HepG2 (cell line): ENCODE results near the gene CHN2. TPM values are rescaled to one million over a fixed set of nuclear protein-coding genes. Genes with fewer than 3 reads are reported as not detected.

Experiments
- ATF3 ChIP-seq: sonication (generic); formaldehyde crosslinking; IDR thresholded peaks from 2 replicates; pipeline ENCODE4 v1.4.0; 2020; ENCODE audit warnings: missing genetic modification reagents
- CREBL2 ChIP-seq: sonication (generic); formaldehyde crosslinking; IDR thresholded peaks from 2 replicates; pipeline ENCODE4 v1.8.1; 2023; ENCODE audit warnings: missing genetic modification reagents, mild to moderate bottlenecking, borderline replicate concordance
- FOXC1 ChIP-seq: sonication (generic); formaldehyde crosslinking; IDR thresholded peaks from 2 replicates; pipeline ENCODE4 v1.8.0; 2022; ENCODE audit warnings: mild to moderate bottlenecking, missing genetic modification reagents, borderline replicate concordance
- GATA4 ChIP-seq: sonication (generic); IDR thresholded peaks from 2 replicates; pipeline ENCODE4 v1.6.1; 2016; ENCODE audit warnings: antibody characterized with exemption, low read depth, borderline replicate concordance
- GRHL1 ChIP-seq: sonication (generic); formaldehyde crosslinking; conservative IDR thresholded peaks from 2 replicates; pipeline ENCODE4 v1.8.0; 2022; ENCODE audit warnings: missing genetic modification reagents
- KDM5A ChIP-seq: fragments of 200-600 bp; sonication (generic); IDR thresholded peaks from 2 replicates; pipeline ENCODE4 v1.7.0; 2018; ENCODE audit warnings: antibody characterized with exemption, mild to moderate bottlenecking, low read length, borderline replicate concordance
- KDM6A ChIP-seq: IDR thresholded peaks from 2 replicates; pipeline ENCODE4 v1.6.1; 2016; ENCODE audit warnings: low read depth
- MLX ChIP-seq: IDR thresholded peaks from 2 replicates; pipeline ENCODE4 v1.6.1; 2016
- PATZ1 ChIP-seq: sonication (generic); formaldehyde crosslinking; IDR thresholded peaks from 2 replicates; pipeline ENCODE4 v1.4.0; 2020; ENCODE audit warnings: missing genetic modification reagents
- PRMT3 ChIP-seq: sonication (generic); formaldehyde crosslinking; IDR thresholded peaks from 2 replicates; pipeline ENCODE4 v1.8.1; 2022; ENCODE audit warnings: low read depth, mild to moderate bottlenecking, moderate library complexity, missing genetic modification reagents, borderline replicate concordance
- PRPF4 ChIP-seq: fragments of 200-400 bp; formaldehyde crosslinking; IDR thresholded peaks from 2 replicates; pipeline ENCODE4 v1.6.1; 2016; ENCODE audit warnings: low read length, low read depth; ENCODE audit not compliant: poor library complexity, severe bottlenecking
- SETDB1 ChIP-seq: sonication (generic); formaldehyde crosslinking; IDR thresholded peaks from 2 replicates; pipeline ENCODE4 v1.5.1; 2020; ENCODE audit warnings: missing genetic modification reagents, mild to moderate bottlenecking, borderline replicate concordance
- SYNCRIP ChIP-seq: fragments of 200-400 bp; formaldehyde crosslinking; IDR thresholded peaks from 2 replicates; pipeline ENCODE4 v1.6.1; 2018; ENCODE audit warnings: mild to moderate bottlenecking, low read depth, low read length; ENCODE audit not compliant: insufficient read depth
- TAF1 ChIP-seq: sonication (generic); formaldehyde crosslinking; IDR thresholded peaks from 2 replicates; pipeline ENCODE4 v1.4.0; 2020; ENCODE audit warnings: missing genetic modification reagents
- ZBTB1 ChIP-seq: sonication (generic); formaldehyde crosslinking; IDR thresholded peaks from 2 replicates; pipeline ENCODE4 v1.4.0; 2020; ENCODE audit warnings: missing genetic modification reagents, borderline replicate concordance
- ZMYM4 ChIP-seq: sonication (generic); formaldehyde crosslinking; IDR thresholded peaks from 2 replicates; pipeline ENCODE4 v1.8.1; 2023; ENCODE audit warnings: mild to moderate bottlenecking, missing genetic modification reagents
- ZNF235 ChIP-seq: sonication (generic); formaldehyde crosslinking; IDR thresholded peaks from 2 replicates; pipeline ENCODE4 v1.8.1; 2023; ENCODE audit warnings: mild to moderate bottlenecking, missing genetic modification reagents, borderline replicate concordance
- ZNF256 ChIP-seq: sonication (generic); formaldehyde crosslinking; conservative IDR thresholded peaks from 2 replicates; pipeline ENCODE4 v1.4.0; 2020; ENCODE audit warnings: missing genetic modification reagents
- ZNF343 ChIP-seq: sonication (generic); formaldehyde crosslinking; IDR thresholded peaks from 2 replicates; pipeline ENCODE4 v1.4.0; 2020; ENCODE audit warnings: mild to moderate bottlenecking, missing genetic modification reagents
- ZNF567 ChIP-seq: sonication (generic); formaldehyde crosslinking; IDR thresholded peaks from 2 replicates; pipeline ENCODE4 v1.8.1; 2023; ENCODE audit warnings: mild to moderate bottlenecking, missing genetic modification reagents, borderline replicate concordance
- ZNF615 ChIP-seq: sonication (generic); formaldehyde crosslinking; IDR thresholded peaks from 2 replicates; pipeline ENCODE4 v1.5.0; 2020; ENCODE audit warnings: mild to moderate bottlenecking, missing genetic modification reagents, borderline replicate concordance
- ZNF703 ChIP-seq: sonication (generic); formaldehyde crosslinking; IDR thresholded peaks from 2 replicates; pipeline ENCODE4 v1.5.1; 2020; ENCODE audit warnings: missing genetic modification reagents, mild to moderate bottlenecking, moderate library complexity, borderline replicate concordance
- ZNF839 ChIP-seq: sonication (generic); formaldehyde crosslinking; IDR thresholded peaks from 2 replicates; pipeline ENCODE4 v1.4.0; 2020; ENCODE audit warnings: missing genetic modification reagents, mild to moderate bottlenecking, borderline replicate concordance
- polyA plus RNA-seq, 8 experiments: library from polyadenylated mRNA; depleted of rRNA in 3 of 8; stranded (reverse) in 7 of 8; unstranded in 1 of 8; fragments of >200 nt; fragmentation: Illumina TruSeq in 4 of 8; extraction: Trizol in 4 of 8; gene quantifications; 2 replicates each; pipeline versions ENCODE4 v1.2.1 to v1.2.3, GENCODE V29; 2011 to 2016; ENCODE audit warnings: low read depth in 4 of 8, missing spikeins in 1 of 8, mixed read lengths in 1 of 8; ENCODE audit not compliant: insufficient read depth in 1 of 8
- total RNA-seq, 5 experiments: library from RNA; depleted of rRNA; stranded (reverse); fragments of >200 nt; fragmentation: Illumina TruSeq; extraction: Trizol; gene quantifications; 2 replicates each; pipeline ENCODE4 v1.2.3, GENCODE V29; 2016; ENCODE audit warnings: low read depth in 1 of 5

The CHN2 gene
- total and polyA plus RNA-seq, 2 of the 13 experiments (the other 11 are each of a cell fraction or from before 2014, with no cell fraction given), result 23.5 to 30.5 TPM

GRCh38 chr7:29194594-29195427, at the start of gene CHN2 (continued):
- TF ChIP-seq PATZ1 (CRISPR knock-in tag) (peak; percentile 19; the same call in 1 of the 2 replicates), SYNCRIP (no peak), ZNF839 (CRISPR knock-in tag) (no peak), PRMT3 (CRISPR knock-in tag) (peak; percentile 85), SETDB1 (CRISPR knock-in tag) (no peak), ZNF703 (CRISPR knock-in tag) (peak; percentile 58; the same call in 1 of the 2 replicates), FOXC1 (CRISPR knock-in tag) (no peak; the same call in 1 of the 2 replicates), ZNF567 (CRISPR knock-in tag) (0 out of 2 replicates have a peak, but pooled peaks have one; percentile 67), TAF1 (peak; percentile 68), ZNF256 (CRISPR knock-in tag) (peak; percentile 37; the same call in 1 of the 2 replicates), CREBL2 (peak; percentile 48; the same call in 1 of the 2 replicates), MLX (CRISPR knock-in tag) (no peak), PRPF4 (no peak), ZNF615 (CRISPR knock-in tag) (no peak), KDM6A (CRISPR knock-in tag) (no peak), KDM5A (0 out of 2 replicates have a peak, but pooled peaks have one; percentile 18), ZNF235 (CRISPR knock-in tag) (peak; percentile 92; the same call in 1 of the 2 replicates), ATF3 (CRISPR knock-in tag) (no peak), GRHL1 (CRISPR knock-in tag) (no peak), ZMYM4 (CRISPR knock-in tag) (peak; percentile 69), ZNF343 (CRISPR knock-in tag) (no peak), ZBTB1 (CRISPR knock-in tag) (peak; percentile 69; the same call in 1 of the 2 replicates), GATA4 (0 out of 2 replicates have a peak, but pooled peaks have one; percentile 2)
